ENCODE data around the gene UBE2J2.

Gene UBE2J2

GRCh38 chr1:1309251-1310108 is 35.8 kb upstream of the UBE2J2 start:
- DNase-seq: no peak

GRCh38 chr1:1308756-1309250 is 35.1 kb upstream of the UBE2J2 start:
- no peak for DNase-seq

- peak; percentile 80 to 85 for DNase-seq
Observed at GRCh38 chr1:1307923-1308755, 34.5 kb upstream of the UBE2J2 start, which contains the start of the genes ACAP3 and PUSL1. TSS of gene ACAP3 (minus strand) at chr1:1307930. CDS start at chr1:1307815, 115 bp downstream. TSS of gene PUSL1 (plus strand) at chr1:1308597. CDS start at chr1:1308644, 47 bp downstream.

GRCh38 chr1:1307261-1307922 is 33.7 kb upstream of the UBE2J2 start:
- DNase-seq: no peak

- no peak for DNase-seq
Observed at GRCh38 chr1:1306661-1307260, 33.1 kb upstream of the UBE2J2 start.

GRCh38 chr1:1306070-1306660 is 32.5 kb upstream of the UBE2J2 start:
- DNase-seq: no peak

- DNase-seq: peak; percentile 68 to 70
Observed at GRCh38 chr1:1305300-1306069, 31.8 kb upstream of the UBE2J2 start.

- DNase-seq: no peak
Observed at GRCh38 chr1:1304331-1305299, 31.0 kb upstream of the UBE2J2 start.

- no peak for DNase-seq
Observed at GRCh38 chr1:1303736-1304135, 30.1 kb upstream of the UBE2J2 start.

GRCh38 chr1:1302951-1303509 is 29.4 kb upstream of the UBE2J2 start:
- no peak for DNase-seq

GRCh38 chr1:1302006-1302430 is 28.4 kb upstream of the UBE2J2 start:
- no peak for DNase-seq

- DNase-seq: no peak
Observed at GRCh38 chr1:1300352-1300739, 26.7 kb upstream of the UBE2J2 start.

GRCh38 chr1:1299686-1300351 is 26.2 kb upstream of the UBE2J2 start:
- no peak for DNase-seq

GRCh38 chr1:1298861-1299685 is 25.4 kb upstream of the UBE2J2 start:
- no peak for DNase-seq

- DNase-seq: no peak
Observed at GRCh38 chr1:1297802-1298424, 24.3 kb upstream of the UBE2J2 start.

GRCh38 chr1:1296070-1297061 is 22.7 kb upstream of the UBE2J2 start:
- DNase-seq: no peak

Measured in activated CD4-positive, alpha-beta T cell treated with anti-CD3 and anti-CD28 coated beads, Interleukin-2, amount 50 U/mL, for 4 hours (primary cell).